GM12865 (cell line): ENCODE measurements around the gene TBC1D14.

Experiments
- DNase-seq: peaks from one replicate; pipeline ENCODE4 v3.0.0; 2010; ENCODE audit warnings: low read depth
- H3K4me3 ChIP-seq: 2 replicates; pipeline ENCODE4 v1.5.1; 2011; ENCODE audit warnings: mild to moderate bottlenecking, low read depth, low read length, control low read depth
- CTCF ChIP-seq: IDR thresholded peaks from 2 replicates; pipeline ENCODE4 v1.5.1; 2011; ENCODE audit warnings: low read length, control low read depth, low read depth, inconsistent platforms; ENCODE audit not compliant: insufficient read depth; ENCODE audit errors: missing control alignments

Gene TBC1D14

GRCh38 chr4:6957148-6957520 lies 47.5 kb downstream of the TBC1D14 start:
- no peak for TF ChIP-seq CTCF
- DNase-seq: no peak
- H3K4me3 ChIP-seq: no peak overlapping the region

GRCh38 chr4:6957994-6958393 lies 48.4 kb downstream of the TBC1D14 start:
- no peak for DNase-seq
- H3K4me3 ChIP-seq: no peak overlapping the region
- TF ChIP-seq CTCF: no peak

GRCh38 chr4:6959261-6959660 lies 49.6 kb downstream of the TBC1D14 start:
- TF ChIP-seq CTCF: no peak
- DNase-seq: no peak
- no peak overlapping the region for H3K4me3 ChIP-seq

- no peak overlapping the region for H3K4me3 ChIP-seq
- DNase-seq: no peak
- no peak for TF ChIP-seq CTCF
Observed at GRCh38 chr4:6960154-6960553, 50.5 kb downstream of the TBC1D14 start.

GRCh38 chr4:6960628-6961412 lies 51.2 kb downstream of the TBC1D14 start:
- DNase-seq: no peak
- H3K4me3 ChIP-seq: no peak overlapping the region
- no peak for TF ChIP-seq CTCF

- H3K4me3 ChIP-seq: no peak overlapping the region
- DNase-seq: no peak
- no peak for TF ChIP-seq CTCF
Observed at GRCh38 chr4:6961496-6962210, 52.0 kb downstream of the TBC1D14 start.
